ENCODE results near the gene GLUL.

- TF ChIP-seq, protein P1, sequence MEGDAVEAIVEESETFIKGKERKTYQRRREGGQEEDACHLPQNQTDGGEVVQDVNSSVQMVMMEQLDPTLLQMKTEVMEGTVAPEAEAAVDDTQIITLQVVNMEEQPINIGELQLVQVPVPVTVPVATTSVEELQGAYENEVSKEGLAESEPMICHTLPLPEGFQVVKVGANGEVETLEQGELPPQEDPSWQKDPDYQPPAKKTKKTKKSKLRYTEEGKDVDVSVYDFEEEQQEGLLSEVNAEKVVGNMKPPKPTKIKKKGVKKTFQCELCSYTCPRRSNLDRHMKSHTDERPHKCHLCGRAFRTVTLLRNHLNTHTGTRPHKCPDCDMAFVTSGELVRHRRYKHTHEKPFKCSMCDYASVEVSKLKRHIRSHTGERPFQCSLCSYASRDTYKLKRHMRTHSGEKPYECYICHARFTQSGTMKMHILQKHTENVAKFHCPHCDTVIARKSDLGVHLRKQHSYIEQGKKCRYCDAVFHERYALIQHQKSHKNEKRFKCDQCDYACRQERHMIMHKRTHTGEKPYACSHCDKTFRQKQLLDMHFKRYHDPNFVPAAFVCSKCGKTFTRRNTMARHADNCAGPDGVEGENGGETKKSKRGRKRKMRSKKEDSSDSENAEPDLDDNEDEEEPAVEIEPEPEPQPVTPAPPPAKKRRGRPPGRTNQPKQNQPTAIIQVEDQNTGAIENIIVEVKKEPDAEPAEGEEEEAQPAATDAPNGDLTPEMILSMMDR (IDR thresholded peaks at IDR 0.05), result no peak
- TF ChIP-seq POLR2A (IDR thresholded peaks at IDR 0.05), result no peak
These were observed 35.9 kb downstream of the GLUL start for GRCh38 chr1:182355723-182356098.

Data from uterus (tissue), 2 donors.